Right ventricle myocardium inferior (tissue), 1 donor: ENCODE data around the gene P3H4. TPM values are rescaled to one million over a fixed set of nuclear protein-coding genes. Genes with fewer than 3 reads are reported as not detected.

Source experiments
- ATAC-seq: fragments of 200-7000 bp; cut with Tn5 transposase; one replicate; pipeline ENCODE4 v1.9.1; 2020; ENCODE audit warnings: mild to moderate bottlenecking, moderate library complexity
- DNase-seq: peaks from one replicate; pipeline ENCODE4 v3.0.0; 2021; ENCODE audit errors: missing footprints
- intact Hi-C: fragments of 100-400 bp; cut with DNase I; formaldehyde crosslinking; loops from one replicate; pipeline ENCODE4 v1.11.0; 2022
- total RNA-seq: library from RNA; stranded (reverse); fragmentation: NEBNext Ultra II Directional; extraction: Animal tissue kit (Norgen Biotek cat#: 25700); gene quantifications from one replicate; pipeline ENCODE4 v1.2.1, GENCODE V29; 2021
- donor health status: DM: no; HTN: yes; CAD: no; lungs with severe emphysema.

P3H4 gene
- total RNA-seq, 1 donor from 2014 or later: 7.8 TPM

GRCh38 chr17:41823580-41823979 is 11.8 kb upstream of the P3H4 start:
- DNase-seq: no peak
- intact Hi-C loops: no loop called here
- ATAC-seq: no peak

- DNase-seq (no peak), ATAC-seq (no peak)
- intact Hi-C loops: no loop called here
Measured at GRCh38 chr17:41823141-41823524, 11.4 kb upstream of the P3H4 start.

GRCh38 chr17:41822216-41823140 is 10.7 kb upstream of the P3H4 start:
- no peak for DNase-seq
- no peak for ATAC-seq
- intact Hi-C loops: no loop called here

- intact Hi-C loops: no loop called here
- DNase-seq (no peak), ATAC-seq (no peak)
Measured at GRCh38 chr17:41821776-41822175, 10.0 kb upstream of the P3H4 start.

GRCh38 chr17:41818024-41818423 is 6.3 kb upstream of the P3H4 start:
- intact Hi-C loops: no loop called here
- DNase-seq (no peak), ATAC-seq (no peak)

GRCh38 chr17:41816637-41817320 is 5.0 kb upstream of the P3H4 start:
- DNase-seq (no peak), ATAC-seq (no peak)
- intact Hi-C loops: no loop called here

GRCh38 chr17:41814195-41814594 is 2.4 kb upstream of the P3H4 start:
- no peak for DNase-seq
- ATAC-seq: no peak
- intact Hi-C loops: no loop called here

- intact Hi-C loops: no loop called here
- DNase-seq (no peak), ATAC-seq (no peak)
Measured at GRCh38 chr17:41813699-41814124, 2.0 kb upstream of the P3H4 start.

GRCh38 chr17:41813152-41813680 is 1.5 kb upstream of the P3H4 start:
- ATAC-seq (no peak), DNase-seq (no peak)
- intact Hi-C loops: no loop called here

- DNase-seq (no peak), ATAC-seq (peak; percentile 55)
- intact Hi-C loops: no loop called here
Measured at GRCh38 chr17:41812381-41813151, 817 bp upstream of the P3H4 start, which contains the start of gene FKBP10. FKBP10 (plus strand) TSS chr17:41813004; CDS start chr17:41813035, 31 bp downstream.

GRCh38 chr17:41810659-41811548 is 845 bp downstream of the P3H4 start:
- intact Hi-C loops: loop anchor here (1.0 kb wide), 1 partner anchor 38 kb away; no protein-coding TSS in a partner anchor
- DNase-seq (peak; percentile 67), ATAC-seq (no peak)

- DNase-seq (peak; percentile 63), ATAC-seq (no peak)
- intact Hi-C loops: no loop called here
Measured at GRCh38 chr17:41806685-41807445, 4.9 kb downstream of the P3H4 start.

GRCh38 chr17:41803049-41804020 is 8.4 kb downstream of the P3H4 start:
- no peak for ATAC-seq

GRCh38 chr17:41801374-41802271 is 10.1 kb downstream of the P3H4 start:
- peak; percentile 87 for ATAC-seq
- DNase-seq: peak; percentile 88
- intact Hi-C loops: loop anchor here (1.0 kb wide), 1 partner anchor 63 kb away; no protein-coding TSS in a partner anchor

More at GRCh38 chr17:41803049-41804020, 8.4 kb downstream of the P3H4 start:
- intact Hi-C loops: no loop called here
- peak; percentile 41 for DNase-seq
